HG02798 (cell line): ENCODE measurements around the gene HSPBP1.
A peak's percentile ranks its signal among the peaks of the same experiment; 100 is the strongest.

Experiments
- ATAC-seq: cut with Tn5 transposase; IDR thresholded peaks from one replicate; pipeline ENCODE4 v1.9.1; 2021; ENCODE audit warnings: mild to moderate bottlenecking; ENCODE audit not compliant: unreplicated experiment, poor library complexity

HSPBP1 gene

GRCh38 chr19:55257461-55258420 is 22.2 kb downstream of the HSPBP1 start:
- no peak for ATAC-seq

- no peak for ATAC-seq
These were observed 23.1 kb downstream of the HSPBP1 start for GRCh38 chr19:55256562-55257460.

DNA sequence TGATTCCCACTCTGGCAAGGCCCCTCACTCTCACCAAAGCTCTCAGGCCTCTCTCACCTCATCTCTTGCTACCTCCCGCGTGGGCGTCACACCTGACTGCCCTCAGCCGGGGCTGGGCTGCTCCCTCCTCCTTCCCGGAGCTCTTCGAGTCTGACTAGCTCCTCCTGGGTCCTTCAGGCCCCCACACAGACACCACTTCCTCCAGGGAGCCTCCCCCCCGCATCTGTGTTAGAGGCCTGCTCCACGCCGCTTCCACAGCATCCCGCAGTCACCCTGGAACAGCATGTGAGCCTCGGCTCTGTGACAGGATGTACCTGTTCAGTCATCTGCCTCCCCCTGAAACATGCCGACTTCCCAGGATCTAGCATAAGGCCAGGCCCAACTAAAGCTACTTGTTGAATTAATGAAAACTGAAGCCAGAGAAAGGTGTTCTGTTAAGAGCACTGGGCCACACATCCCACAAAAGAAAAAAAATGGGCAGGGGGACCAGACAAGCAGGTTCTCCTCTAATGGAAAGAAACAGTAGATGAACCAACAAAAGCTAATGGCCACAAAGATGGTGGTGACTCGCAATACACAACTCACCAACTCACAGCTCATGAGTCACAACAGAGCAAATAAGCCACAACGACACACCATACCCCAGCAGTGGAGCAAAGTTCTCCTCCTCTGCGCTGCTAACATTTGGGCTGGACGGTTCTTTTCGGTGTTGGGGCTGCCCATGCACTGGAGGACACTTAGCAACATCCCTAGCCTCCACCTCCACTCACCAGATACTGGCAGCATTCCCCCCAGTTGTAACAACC is 24.1 kb downstream of the HSPBP1 start:
- ATAC-seq = no peak

- no peak for ATAC-seq
These were observed 25.3 kb downstream of the HSPBP1 start for GRCh38 chr19:55254625-55254977.

- ATAC-seq = peak; percentile 29
These were observed 25.9 kb downstream of the HSPBP1 start for GRCh38 chr19:55253842-55254624.

DNA sequence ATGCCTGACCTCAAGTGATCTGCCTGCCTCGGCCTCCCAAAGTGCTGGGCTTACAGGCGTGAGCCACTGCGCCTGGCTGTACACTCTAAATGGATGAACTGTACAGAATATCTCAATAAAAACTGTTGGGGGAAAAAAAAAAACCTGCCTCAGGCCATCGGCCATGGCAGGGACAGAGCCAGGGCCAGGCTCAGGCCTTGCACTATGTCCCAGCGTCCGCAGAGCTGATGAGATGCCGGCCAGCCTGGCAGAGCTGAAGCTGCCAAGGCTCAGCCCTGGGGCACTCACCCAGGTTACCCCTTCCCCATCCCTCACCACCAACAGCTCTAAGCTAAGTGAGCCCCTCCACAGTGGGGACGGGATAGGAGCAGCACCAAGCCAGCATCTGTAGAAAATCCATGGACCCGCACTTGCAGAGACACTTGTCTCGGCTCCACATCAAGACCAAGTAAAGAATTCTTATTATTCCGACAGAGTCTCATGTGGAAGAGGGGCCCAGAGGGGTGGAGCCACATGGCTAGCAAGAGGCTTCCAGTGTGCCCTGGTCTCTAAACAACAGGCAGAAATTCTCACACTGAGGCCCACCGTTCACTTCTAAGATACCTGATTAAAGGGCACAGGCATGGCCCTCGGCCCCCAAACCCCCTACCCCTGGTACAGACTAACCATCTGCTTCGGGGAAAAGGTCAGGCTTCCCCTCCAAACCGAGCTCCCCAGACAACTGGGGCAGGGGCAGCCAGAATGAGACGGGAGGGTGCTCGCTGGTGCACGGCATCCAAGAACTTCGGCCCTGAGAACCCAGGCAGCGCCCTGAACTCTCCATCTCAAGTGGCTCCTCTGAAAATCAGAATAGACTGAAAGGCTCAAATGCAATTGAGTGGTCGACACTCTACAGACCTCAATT is 26.9 kb downstream of the HSPBP1 start:
- ATAC-seq = no peak

GRCh38 chr19:55251341-55252081 is 28.4 kb downstream of the HSPBP1 start:
- ATAC-seq = no peak

- no peak for ATAC-seq
These were observed 29.5 kb downstream of the HSPBP1 start for GRCh38 chr19:55250262-55251036.

DNA sequence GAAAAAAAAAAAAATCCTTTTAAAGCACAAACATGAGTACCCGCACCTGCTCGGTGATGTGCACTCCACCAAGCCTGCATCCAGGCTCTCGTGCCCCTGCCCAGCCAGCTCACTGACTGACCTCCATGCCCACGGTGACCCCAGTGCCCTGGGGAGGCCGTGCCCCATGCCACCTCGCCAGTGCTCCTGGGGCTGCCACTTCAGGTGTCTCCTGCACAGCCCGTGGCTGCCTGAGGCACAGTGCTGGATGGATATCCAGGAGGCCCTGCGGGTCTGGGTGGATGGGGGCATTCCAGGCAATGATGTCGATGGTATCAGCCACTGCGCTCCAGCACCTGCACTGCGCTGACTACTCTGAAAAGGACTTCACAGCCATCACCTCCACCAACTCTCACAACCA is 30.1 kb downstream of the HSPBP1 start:
- ATAC-seq = no peak

DNA sequence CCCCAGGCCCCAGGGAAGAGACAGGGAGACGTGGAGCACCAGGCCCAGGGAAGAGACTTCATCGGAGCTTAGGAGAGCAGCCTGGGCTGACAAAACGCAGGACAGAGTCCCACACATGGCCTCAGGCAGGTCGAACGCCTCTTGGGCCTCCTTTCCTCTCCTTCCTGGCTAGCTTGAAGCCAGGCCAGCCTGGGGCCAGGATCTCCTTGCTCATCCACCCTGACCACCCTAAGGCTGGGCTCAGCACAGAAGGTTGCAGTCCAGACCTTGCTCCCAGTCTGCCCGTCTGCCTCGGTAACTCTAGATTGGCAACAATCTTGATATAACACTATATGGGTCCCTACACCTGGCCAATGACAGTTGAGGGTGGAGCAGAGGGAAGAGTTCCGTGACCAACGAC is 31.2 kb downstream of the HSPBP1 start:
- ATAC-seq = no peak

GRCh38 chr19:55248166-55248675 is 31.7 kb downstream of the HSPBP1 start:
- ATAC-seq = no peak

DNA sequence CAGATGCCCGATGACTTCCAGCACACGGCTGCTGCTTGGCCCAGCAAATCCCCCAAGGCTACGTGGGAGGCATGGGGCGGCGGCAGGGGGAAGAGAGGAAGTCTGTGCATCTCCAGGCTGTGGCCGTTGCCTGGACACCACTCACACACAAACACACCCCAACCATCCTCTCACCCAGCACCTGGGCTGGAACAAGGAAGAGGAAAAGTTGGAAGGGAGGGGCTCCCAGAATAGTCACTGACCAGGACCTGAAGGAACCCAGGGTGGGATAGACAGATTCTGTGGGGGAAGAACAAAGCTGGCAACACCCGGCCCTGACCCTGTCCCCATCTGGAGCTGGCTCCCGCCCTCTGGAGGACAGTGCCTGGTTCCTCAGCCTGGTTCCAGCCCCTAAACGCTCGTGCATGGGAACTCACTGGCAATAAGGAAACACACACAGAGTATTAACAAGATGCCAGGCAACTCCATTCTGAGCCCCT is 32.2 kb downstream of the HSPBP1 start:
- no peak for ATAC-seq

GRCh38 chr19:55246462-55247451 is 33.2 kb downstream of the HSPBP1 start:
- no peak for ATAC-seq

DNA sequence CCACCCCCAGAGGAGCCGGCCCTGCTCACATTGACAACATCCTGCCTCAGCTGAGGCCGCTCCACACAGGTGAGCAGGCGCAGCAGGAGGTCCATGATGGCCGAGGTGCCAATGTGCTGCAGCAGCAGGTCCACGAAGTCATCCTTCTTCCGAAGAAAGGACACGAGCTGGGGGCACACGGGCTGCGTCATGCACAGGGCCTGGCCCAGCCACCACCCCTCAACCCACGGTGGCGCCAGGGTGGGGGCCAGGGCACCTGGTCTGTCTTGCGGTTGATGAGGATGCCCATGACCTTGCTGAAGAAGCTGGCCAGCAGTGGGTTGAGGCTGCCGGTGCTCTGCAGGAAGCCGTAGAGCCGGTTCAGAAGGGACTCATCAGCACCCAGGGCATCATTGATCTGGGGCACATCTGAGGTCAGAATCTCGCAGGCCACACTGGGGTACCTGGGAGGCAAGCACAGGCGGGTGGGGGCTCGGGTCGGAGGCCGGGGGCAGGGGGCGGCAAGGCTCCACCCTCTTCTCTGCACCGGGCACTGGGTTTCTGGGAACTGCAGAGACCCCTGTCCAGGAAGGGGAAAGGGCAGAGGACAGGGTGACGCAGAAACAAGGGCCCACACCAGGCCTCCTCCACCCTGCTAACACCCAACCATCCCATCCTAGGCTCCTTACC is 34.5 kb downstream of the HSPBP1 start:
- no peak for ATAC-seq

- no peak for ATAC-seq
These were observed 35.8 kb downstream of the HSPBP1 start for GRCh38 chr19:55244004-55244680.
